Stimulated activated CD4-positive, alpha-beta T cell treated with anti-CD3 and anti-CD28 coated beads, Interleukin-15, amount 100 ng/mL, for 48 hours (primary cell): ENCODE data around the gene SMIM22.

ENCODE experiments used
- DNase-seq, 2 donors: peaks; one replicate each; pipeline ENCODE4 v3.0.0-alpha.2; 2020; ENCODE audit warnings: low read depth in 2 of 2

Gene SMIM22

DNA sequence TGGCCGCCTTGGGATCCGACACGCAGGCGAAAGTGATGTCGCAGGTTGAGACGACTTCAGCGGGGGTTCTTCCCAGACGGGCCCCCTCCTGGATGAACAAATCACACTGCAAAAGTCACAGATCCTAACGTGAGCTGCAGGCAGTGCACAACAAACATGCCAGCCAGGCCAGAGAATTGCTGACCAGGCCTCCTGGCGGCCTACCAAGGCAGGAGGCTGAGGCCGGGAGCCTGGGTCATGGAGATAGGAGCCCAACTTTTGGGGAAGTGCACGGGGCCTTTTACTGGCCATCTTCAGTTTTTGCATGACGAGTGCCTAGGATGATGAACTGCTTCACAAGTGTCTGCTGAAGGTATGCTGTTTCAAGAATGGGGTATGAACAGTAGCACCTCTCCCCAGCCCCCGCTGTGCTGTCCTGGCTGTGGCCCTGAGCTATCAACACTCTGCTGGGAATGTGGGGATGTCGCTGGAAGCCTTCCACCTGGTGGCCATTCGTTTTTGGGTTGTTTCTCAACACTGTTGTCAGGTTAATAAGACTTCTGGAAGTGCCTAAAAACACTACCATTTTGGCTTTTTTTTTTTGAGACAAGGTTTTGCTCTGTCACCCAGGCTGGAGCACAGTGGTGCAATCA, 19.5 kb downstream of the SMIM22 start:
- DNase-seq, result no peak

GRCh38 chr16:4820652-4821051, 25.5 kb downstream of the SMIM22 start:
- DNase-seq, result no peak

DNA sequence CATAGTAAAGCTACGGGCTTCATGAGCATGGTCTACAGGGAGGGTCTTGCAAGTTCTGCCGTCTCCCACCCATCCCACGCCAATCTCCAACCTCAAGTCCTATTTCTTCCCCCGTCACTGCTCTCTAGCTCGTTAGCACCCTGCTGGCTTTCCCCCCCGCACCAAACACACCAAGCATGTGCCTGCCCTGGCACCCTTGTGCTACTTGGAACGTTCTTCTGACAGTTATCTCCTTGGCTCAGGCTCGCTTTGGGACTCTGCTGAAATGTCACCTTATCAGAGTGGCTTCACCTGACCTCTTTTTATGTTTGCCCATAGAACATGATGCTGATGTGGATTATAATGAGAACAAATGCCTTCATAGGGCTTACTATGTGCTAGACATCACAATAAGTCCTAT, 30.0 kb downstream of the SMIM22 start:
- no peak for DNase-seq

GRCh38 chr16:4826526-4826925, 31.4 kb downstream of the SMIM22 start:
- no peak for DNase-seq

DNA sequence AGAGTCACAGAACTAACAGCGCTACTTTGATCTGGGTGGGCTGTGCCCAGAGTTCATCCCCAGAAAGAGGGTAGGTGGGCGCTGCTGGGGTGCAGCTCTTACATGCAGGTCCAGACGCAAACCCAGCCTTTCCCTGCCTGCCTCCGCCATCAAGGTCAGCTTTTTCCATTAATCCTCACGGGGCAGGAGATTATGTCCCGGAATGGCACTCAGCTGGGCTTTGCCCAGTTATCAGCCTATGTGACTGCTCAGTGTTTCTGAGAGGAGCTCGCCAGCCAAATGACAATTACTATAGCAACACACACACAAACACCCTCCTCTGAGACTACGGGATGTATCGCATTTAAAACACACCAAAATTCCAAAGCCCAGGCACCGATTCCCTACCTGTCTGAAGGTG, 31.8 kb downstream of the SMIM22 start:
- DNase-seq, result no peak

- no peak for DNase-seq
Measured at GRCh38 chr16:4828567-4829321, 33.6 kb downstream of the SMIM22 start.

- no peak for DNase-seq
Measured at GRCh38 chr16:4830408-4830807, 35.2 kb downstream of the SMIM22 start.

DNA sequence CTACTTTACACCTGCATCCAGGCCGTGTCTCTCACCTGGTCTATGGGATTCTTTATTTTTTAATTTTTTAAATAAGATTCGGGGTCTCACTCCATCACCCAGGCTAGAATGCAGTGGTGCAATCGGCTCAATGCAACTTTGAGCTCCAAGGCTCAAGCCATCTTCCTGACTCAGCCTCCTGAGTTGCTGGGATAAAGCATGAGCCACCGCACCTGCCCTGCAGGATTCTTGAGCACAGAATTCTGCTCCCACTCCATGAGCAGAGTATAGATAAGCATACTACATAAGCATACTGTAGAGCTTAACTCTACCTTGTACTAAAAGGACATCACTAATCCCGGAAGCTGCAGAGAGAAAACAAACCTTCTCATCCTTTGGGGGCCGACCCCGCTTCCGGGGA, 36.4 kb downstream of the SMIM22 start:
- DNase-seq, result no peak

GRCh38 chr16:4832698-4833343, 37.7 kb downstream of the SMIM22 start:
- DNase-seq, result no peak

DNA sequence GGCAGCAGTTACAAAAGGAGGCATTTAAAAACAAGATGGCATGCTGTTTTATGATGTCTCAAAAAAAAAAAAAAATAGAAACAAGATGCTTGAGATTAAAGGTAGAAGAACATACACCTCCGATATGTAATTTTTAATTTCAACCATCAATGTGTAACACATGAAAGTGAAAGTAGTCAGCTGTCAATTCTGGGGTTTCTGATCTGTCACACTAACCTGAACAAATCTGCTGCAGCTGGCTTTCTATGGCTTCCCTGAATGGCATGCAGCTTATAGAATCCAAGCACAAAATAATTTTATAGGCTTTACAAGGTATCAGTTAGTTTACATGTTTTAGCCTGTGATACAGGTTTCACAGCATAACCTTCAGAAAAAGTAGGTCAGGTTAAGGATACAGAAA, 38.4 kb downstream of the SMIM22 start:
- DNase-seq, result no peak

DNA sequence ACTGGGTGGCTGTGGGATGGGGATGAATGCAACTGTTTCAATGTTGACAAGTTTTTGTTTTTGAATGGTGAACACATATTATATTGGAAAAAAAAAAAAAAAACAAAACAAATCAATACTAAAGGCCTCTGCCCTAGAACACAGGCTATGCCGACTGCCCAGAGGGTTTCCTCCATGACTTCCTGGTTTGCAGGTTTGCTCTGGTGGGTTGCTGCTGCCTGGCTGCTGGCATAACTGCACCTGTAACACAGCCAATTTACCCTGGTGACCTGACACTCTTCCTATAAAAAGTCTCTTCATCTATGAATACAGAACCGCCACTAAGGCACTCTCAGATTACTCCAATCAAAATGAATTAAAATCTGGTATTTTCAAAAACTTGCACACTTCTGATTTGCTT, 41.6 kb downstream of the SMIM22 start:
- no peak for DNase-seq

- no peak for DNase-seq
Measured at GRCh38 chr16:4837733-4838501, 42.7 kb downstream of the SMIM22 start.

DNA sequence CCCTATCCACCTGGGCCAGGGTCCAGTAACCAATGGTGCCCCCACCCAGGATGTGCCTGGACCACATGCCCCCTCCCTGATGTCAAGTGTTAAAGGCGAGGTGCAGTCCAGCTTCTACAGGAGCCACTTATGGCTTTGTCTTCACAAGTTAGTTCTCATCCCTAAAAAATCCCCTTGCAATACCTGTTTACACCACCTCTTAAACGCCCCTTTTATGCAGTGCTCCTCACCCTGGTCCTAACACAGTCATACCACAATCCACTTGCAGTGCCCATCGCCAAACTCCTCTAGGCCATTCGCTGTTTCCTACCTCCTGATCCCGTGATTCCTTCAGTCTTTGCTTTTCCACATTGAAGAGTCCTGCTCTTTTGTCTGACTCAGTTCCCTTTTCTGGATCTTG, 44.8 kb downstream of the SMIM22 start:
- no peak for DNase-seq

DNA sequence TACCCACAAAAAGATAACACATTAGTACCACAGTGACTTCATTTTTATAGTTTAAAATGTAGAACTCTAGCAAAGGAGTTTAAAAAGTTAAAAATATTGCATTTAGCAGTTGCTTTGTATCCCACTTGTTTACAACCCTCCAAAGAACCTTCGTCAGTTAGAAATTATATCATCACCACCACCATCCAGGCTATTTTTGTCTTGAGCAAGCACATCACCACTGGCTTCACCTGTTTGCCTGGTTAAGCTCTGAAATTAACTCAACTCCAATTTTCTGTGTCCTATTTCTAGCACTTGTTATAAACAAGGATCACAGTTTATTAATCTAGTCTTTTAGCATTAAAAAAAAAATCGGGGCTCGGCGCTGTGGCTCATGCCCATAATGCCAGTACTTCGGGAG, 45.8 kb downstream of the SMIM22 start:
- no peak for DNase-seq
